Measurements from ENCODE around the gene ASPG.

ASPG gene

GRCh38 chr14:104075530-104076151 lies 9.9 kb upstream of the ASPG start:
- H3K27ac ChIP-seq = no peak overlapping the region
- TF ChIP-seq CTCF (IDR thresholded peaks at IDR 0.05) = peak; percentile 52
- no peak for TF ChIP-seq ZFX (IDR thresholded peaks at IDR 0.05; ENCODE audit: borderline replicate concordance)

GRCh38 chr14:104076743-104077142 lies 8.8 kb upstream of the ASPG start:
- TF ChIP-seq CTCF (IDR thresholded peaks at IDR 0.05) (no peak), ZFX (IDR thresholded peaks at IDR 0.05; ENCODE audit: borderline replicate concordance) (no peak)
- H3K27ac ChIP-seq = no peak overlapping the region

- TF ChIP-seq CTCF (IDR thresholded peaks at IDR 0.05) = peak; percentile 100
- TF ChIP-seq ZFX (IDR thresholded peaks at IDR 0.05; ENCODE audit: borderline replicate concordance) = no peak
- no peak overlapping the region for H3K27ac ChIP-seq
Observed at GRCh38 chr14:104078031-104078455, 7.5 kb upstream of the ASPG start.

- no peak overlapping the region for H3K27ac ChIP-seq
- TF ChIP-seq CTCF (IDR thresholded peaks at IDR 0.05) (no peak), ZFX (IDR thresholded peaks at IDR 0.05; ENCODE audit: borderline replicate concordance) (no peak)
Observed at GRCh38 chr14:104080376-104081260, 4.9 kb upstream of the ASPG start.

GRCh38 chr14:104081261-104081835 lies 4.2 kb upstream of the ASPG start:
- no peak for TF ChIP-seq ZFX (IDR thresholded peaks at IDR 0.05; ENCODE audit: borderline replicate concordance)
- TF ChIP-seq CTCF (IDR thresholded peaks at IDR 0.05) = no peak
- no peak overlapping the region for H3K27ac ChIP-seq

- no peak overlapping the region for H3K27ac ChIP-seq
- TF ChIP-seq CTCF (IDR thresholded peaks at IDR 0.05) = no peak
- TF ChIP-seq ZFX (IDR thresholded peaks at IDR 0.05; ENCODE audit: borderline replicate concordance) = no peak
Observed at GRCh38 chr14:104081951-104082464, 3.5 kb upstream of the ASPG start.
